Right atrium auricular region (tissue), 2 donors: ENCODE results near the gene VIL1. TPM values are rescaled to one million over a fixed set of nuclear protein-coding genes. Genes with fewer than 3 reads are reported as not detected.

ENCODE experiments used
- DNase-seq: peaks from one replicate; pipeline ENCODE4 v3.0.0-alpha.2; 2019; ENCODE audit warnings: low spot score
- H3K27ac ChIP-seq, 2 donors: fragments of 200-600 bp; sonication (generic); 1 replicate in 1 of 2; 2 replicates in 1 of 2; pipeline ENCODE4 v1.5.1; 2016 to 2019
- H3K27me3 ChIP-seq, 2 donors: fragments of 200-600 bp; sonication (generic); one replicate each; pipeline versions ENCODE4 v1.5.1 to v1.6.0; 2017 to 2019
- H3K36me3 ChIP-seq: fragments of 200-600 bp; sonication (generic); one replicate; pipeline ENCODE4 v1.5.1; 2016
- H3K4me1 ChIP-seq, 2 donors: fragments of 200-600 bp; sonication (generic); one replicate each; pipeline versions ENCODE4 v1.5.1 to v1.6.0; 2017 to 2019
- H3K4me3 ChIP-seq, 2 donors: fragments of 200-600 bp; sonication (generic); 1 replicate in 1 of 2; 2 replicates in 1 of 2; pipeline ENCODE4 v1.5.1; 2017 to 2019; ENCODE audit warnings: mild to moderate bottlenecking in 1 of 2, moderate library complexity in 1 of 2
- H3K9me3 ChIP-seq, 2 donors: fragments of 200-600 bp; sonication (generic); one replicate each; pipeline ENCODE4 v1.5.1; 2019
- total RNA-seq, 2 donors: library from RNA; depleted of rRNA; stranded (reverse); fragments of >200 nt; gene quantifications; one replicate each; pipeline ENCODE4 v1.1.0, GENCODE V29; 2016
- TF ChIP-seq, protein P1 (sequence below), 2 donors: fragments of 200-600 bp; sonication (generic); IDR thresholded peaks; one replicate each; pipeline ENCODE4 v1.5.1; 2019; ENCODE audit warnings: antibody characterized with exemption in 2 of 2

Gene VIL1
- total RNA-seq, 2 donors from 2014 or later: not detected

GRCh38 chr2:218421027-218421426 lies 2.1 kb downstream of the VIL1 start:
- Histone ChIP-seq H3K4me3 (no peak overlapping the region), H3K27me3 (no peaks in the 10 kb centered on the region), H3K9me3 (no peaks in the 10 kb centered on the region), H3K4me1 (no peaks in the 10 kb centered on the region), H3K27ac (no peak overlapping the region), H3K36me3 (no peaks in the 10 kb centered on the region)
- DNase-seq: no peak
- TF ChIP-seq, protein P1, sequence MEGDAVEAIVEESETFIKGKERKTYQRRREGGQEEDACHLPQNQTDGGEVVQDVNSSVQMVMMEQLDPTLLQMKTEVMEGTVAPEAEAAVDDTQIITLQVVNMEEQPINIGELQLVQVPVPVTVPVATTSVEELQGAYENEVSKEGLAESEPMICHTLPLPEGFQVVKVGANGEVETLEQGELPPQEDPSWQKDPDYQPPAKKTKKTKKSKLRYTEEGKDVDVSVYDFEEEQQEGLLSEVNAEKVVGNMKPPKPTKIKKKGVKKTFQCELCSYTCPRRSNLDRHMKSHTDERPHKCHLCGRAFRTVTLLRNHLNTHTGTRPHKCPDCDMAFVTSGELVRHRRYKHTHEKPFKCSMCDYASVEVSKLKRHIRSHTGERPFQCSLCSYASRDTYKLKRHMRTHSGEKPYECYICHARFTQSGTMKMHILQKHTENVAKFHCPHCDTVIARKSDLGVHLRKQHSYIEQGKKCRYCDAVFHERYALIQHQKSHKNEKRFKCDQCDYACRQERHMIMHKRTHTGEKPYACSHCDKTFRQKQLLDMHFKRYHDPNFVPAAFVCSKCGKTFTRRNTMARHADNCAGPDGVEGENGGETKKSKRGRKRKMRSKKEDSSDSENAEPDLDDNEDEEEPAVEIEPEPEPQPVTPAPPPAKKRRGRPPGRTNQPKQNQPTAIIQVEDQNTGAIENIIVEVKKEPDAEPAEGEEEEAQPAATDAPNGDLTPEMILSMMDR (IDR thresholded peaks at IDR 0.05): no peak

DNA sequence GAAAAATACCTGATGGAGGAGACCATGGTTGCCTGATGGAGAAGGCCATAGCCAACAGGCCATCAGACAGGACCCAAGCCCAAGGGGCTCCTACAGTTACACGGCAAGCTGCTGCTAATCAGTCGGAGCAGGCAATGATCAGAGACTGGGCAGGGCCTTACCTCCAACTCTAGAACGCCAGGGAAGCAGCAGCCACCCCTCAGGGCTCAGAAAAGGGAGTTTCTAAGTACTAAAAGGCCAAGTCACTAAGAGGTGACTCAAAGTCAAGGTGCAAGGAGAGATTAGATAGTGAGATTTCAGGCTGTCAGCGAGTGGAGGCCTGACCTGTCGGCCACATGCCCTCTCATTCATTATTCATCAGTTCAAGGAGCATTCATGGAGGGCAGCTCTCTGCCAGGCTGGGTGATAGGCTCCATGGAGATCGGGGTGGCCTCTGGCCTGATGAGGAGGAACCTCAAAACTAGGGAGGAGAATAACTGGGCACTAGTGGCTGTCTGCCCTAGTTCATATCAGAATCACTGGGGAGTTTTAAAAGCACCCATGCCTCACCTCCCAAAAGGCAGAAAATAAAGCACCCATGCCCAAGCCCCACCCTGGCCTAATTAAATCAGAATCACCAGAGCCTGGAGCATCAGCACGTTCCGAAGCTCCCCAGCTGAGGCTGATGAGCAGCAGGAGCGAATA lies 3.6 kb downstream of the VIL1 start:
- no peaks in the 10 kb centered on the region for H3K4me1 ChIP-seq
- DNase-seq: no peak
- no peaks in the 10 kb centered on the region for H3K9me3 ChIP-seq
- TF ChIP-seq, protein P1 (IDR thresholded peaks at IDR 0.05): no peak
- H3K27me3 ChIP-seq: no peaks in the 10 kb centered on the region
- no peaks in the 10 kb centered on the region for H3K36me3 ChIP-seq
- H3K27ac ChIP-seq: no peak overlapping the region
- H3K4me3 ChIP-seq: no peak overlapping the region

DNA sequence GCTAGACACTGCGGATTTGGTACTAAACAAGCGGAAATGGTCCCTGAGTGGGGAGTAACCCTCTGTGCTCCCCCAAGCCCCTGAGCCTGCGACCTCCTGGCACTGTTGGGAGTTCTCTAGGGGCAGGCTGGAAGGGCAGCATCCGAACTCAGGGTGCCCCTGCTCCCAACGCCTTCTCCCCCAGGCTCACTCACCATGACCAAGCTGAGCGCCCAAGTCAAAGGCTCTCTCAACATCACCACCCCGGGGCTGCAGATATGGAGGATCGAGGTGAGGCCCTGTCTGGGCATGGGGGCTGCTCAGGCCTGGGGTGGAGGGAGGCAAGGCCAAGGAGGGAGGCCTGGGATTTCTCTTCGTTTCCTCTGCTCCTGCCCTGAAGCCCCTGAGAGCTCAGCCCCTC lies 4.7 kb downstream of the VIL1 start:
- TF ChIP-seq, protein P1 (IDR thresholded peaks at IDR 0.05): no peak
- no peak for DNase-seq
- no peak overlapping the region for H3K27ac ChIP-seq
- H3K27me3 ChIP-seq: no peaks in the 10 kb centered on the region
- no peak overlapping the region for H3K4me3 ChIP-seq
- H3K36me3 ChIP-seq: no peaks in the 10 kb centered on the region
- H3K4me1 ChIP-seq: no peaks in the 10 kb centered on the region
- H3K9me3 ChIP-seq: no peaks in the 10 kb centered on the region

DNA sequence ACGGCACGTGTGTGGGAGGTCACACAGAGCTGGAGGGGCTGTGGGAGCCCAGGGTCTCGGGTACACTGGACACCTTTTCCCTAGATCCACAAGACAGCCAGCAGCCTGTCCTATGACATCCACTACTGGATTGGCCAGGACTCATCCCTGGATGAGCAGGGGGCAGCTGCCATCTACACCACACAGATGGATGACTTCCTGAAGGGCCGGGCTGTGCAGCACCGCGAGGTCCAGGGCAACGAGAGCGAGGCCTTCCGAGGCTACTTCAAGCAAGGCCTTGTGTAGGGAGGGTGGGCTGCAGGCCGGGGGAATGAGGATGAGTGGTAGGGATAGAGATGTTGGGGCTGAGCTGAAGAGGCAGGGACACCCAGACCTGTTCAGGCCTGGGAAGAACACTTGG lies 6.6 kb downstream of the VIL1 start:
- Histone ChIP-seq H3K27ac (no peak overlapping the region), H3K36me3 (no peaks in the 10 kb centered on the region), H3K9me3 (no peaks in the 10 kb centered on the region), H3K4me1 (no peaks in the 10 kb centered on the region), H3K27me3 (no peaks in the 10 kb centered on the region), H3K4me3 (no peak overlapping the region)
- TF ChIP-seq, protein P1 (IDR thresholded peaks at IDR 0.05): no peak
- no peak for DNase-seq

DNA sequence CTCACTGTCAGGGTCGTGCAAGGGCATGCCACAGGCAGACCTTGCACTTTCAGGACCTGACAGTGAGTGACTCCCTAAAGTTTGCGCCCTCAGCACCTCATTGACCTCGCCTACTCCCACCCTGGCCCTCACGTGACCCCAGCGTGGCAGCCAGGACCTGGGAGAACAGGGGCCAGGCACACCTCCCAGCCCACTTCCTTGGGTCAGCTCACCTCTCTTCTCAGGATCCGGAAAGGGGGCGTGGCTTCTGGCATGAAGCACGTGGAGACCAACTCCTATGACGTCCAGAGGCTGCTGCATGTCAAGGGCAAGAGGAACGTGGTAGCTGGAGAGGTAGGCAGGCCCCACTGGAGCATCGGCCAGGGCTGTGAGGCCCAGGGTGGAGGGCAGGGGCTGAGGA lies 8.8 kb downstream of the VIL1 start:
- TF ChIP-seq, protein P1 (IDR thresholded peaks at IDR 0.05): no peak
- DNase-seq: no peak
- H3K4me1 ChIP-seq: no peaks in the 10 kb centered on the region
- H3K27ac ChIP-seq: no peak overlapping the region
- no peak overlapping the region for H3K4me3 ChIP-seq
- H3K9me3 ChIP-seq: no peaks in the 10 kb centered on the region
- H3K27me3 ChIP-seq: no peaks in the 10 kb centered on the region
- no peaks in the 10 kb centered on the region for H3K36me3 ChIP-seq
